GM18505 (cell line): ENCODE results near the gene TCF7L1.
"Not testable (repeated sequence)": the region's sequence is repeated elsewhere in the genome, so short reads cannot be mapped to it uniquely, and the experiment has no call there.

ENCODE experiments used
- ATAC-seq: cut with Tn5 transposase; IDR thresholded peaks from one replicate; pipeline ENCODE4 v1.9.1; 2021; ENCODE audit not compliant: unreplicated experiment
- POLR2A ChIP-seq: IDR thresholded peaks from 4 replicates; pipeline ENCODE4 v1.6.1; 2011; ENCODE audit warnings: borderline replicate concordance; ENCODE audit not compliant: insufficient read depth, insufficient read length; ENCODE audit errors: extremely low read depth

TCF7L1 gene

GRCh38 chr2:85116207-85116606 lies 17.0 kb upstream of the TCF7L1 start:
- no peak for ATAC-seq

GRCh38 chr2:85119900-85120299 lies 13.3 kb upstream of the TCF7L1 start:
- TF ChIP-seq POLR2A = no peak
- ATAC-seq = no peak

More at GRCh38 chr2:85116207-85116606, 17.0 kb upstream of the TCF7L1 start:
- TF ChIP-seq POLR2A = no peak

- no peak for TF ChIP-seq POLR2A
- ATAC-seq = no peak
Measured at GRCh38 chr2:85120363-85120762, 12.8 kb upstream of the TCF7L1 start.

- ATAC-seq = not testable (repeated sequence)
Measured at GRCh38 chr2:85126462-85126861, 6.7 kb upstream of the TCF7L1 start.

DNA sequence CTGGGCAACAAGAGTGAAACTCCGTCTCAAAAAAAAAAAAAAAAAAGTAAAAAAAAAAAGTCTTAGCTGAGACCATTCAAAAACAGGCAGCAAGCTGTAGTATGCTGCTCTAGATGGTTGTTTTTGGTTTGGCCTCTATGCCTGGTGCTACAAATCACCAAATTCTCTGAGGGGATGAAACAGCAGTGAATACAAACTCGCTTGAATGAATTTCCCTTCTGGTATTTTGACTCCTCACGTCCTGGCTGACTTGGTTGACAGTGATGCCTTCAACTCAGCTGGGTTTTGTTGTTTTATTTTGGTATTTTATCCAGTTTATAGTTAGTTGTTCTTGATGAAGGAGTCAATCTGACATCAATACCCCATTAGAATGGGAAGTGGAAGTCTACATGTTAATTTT lies 3.3 kb upstream of the TCF7L1 start:
- TF ChIP-seq POLR2A = no peak

GRCh38 chr2:85130407-85130806 lies 2.8 kb upstream of the TCF7L1 start:
- no peak for ATAC-seq
- no peak for TF ChIP-seq POLR2A

More for the DNA sequence above, 3.3 kb upstream of the TCF7L1 start:
- no peak for ATAC-seq

- TF ChIP-seq POLR2A = no peak
- ATAC-seq = no peak
Measured at GRCh38 chr2:85131116-85131515, 2.1 kb upstream of the TCF7L1 start.

DNA sequence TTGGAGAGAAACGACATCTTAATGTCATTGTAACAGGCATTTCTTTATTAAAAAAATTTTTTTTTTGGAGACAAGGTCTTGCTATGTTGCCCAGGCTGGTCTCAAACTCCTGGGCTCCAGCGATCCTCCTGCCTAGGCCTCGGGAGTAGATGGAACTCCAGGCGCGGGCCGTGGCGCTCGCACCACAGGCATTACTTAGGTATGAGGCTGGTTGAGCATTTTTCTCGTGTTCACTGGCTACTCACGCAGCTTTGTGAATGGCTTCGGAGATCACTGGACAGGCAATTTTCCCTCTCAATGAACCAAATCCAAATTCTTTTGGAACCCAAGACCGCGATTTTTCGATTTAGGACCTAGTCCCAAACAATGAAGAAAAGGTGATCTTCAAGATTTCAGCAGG lies 795 bp upstream of the TCF7L1 start:
- ATAC-seq = no peak
- TF ChIP-seq POLR2A = no peak

DNA sequence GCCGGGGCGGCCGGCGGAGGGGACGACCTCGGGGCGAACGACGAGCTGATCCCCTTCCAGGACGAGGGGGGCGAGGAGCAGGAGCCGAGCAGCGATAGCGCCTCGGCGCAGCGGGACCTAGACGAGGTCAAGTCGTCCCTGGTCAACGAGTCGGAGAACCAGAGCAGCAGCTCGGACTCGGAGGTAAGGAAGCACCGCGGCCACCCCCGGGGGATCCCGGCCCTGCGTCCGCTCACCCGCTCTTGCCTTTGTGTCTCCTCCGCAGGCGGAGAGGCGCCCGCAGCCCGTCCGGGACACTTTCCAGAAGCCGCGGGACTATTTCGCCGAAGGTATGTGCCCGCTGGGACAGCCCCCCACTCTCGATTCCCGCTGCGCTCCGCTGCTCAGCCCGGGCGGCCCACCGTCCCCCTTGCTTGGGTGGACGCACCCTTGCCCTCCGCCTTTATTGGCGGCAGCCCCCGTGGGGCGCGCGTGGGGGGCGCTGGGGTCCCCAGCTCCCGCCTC lies 611 bp downstream of the TCF7L1 start:
- no peak for ATAC-seq
- no peak for TF ChIP-seq POLR2A

DNA sequence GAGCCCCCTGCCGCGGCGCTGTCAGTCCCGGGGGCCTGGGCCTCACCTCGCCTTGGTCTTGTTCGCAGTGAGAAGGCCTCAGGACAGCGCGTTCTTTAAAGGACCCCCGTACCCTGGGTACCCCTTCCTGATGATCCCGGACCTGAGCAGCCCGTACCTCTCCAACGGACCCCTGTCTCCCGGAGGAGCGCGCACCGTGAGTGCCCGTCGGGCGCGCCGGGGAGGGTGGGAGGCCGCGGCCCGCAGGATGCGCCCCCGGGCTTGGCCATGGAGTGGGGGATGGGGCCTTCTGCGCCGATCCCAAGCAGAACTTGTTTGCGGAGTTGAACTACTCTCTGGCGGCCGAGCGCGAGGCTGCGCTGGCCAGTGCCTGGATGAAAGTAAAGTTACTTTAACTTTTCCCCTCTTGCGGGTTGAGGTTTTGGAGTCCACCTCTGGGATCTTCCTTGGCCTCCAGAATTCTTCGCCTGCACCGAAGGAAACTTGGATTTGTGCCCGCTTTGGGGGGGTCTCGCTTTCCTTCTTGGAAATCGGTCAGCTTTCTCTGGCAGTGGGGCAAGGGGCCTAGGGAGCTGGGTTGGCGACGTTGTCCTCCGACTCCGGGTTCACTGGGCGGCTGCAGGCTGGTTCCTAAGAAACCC lies 1.2 kb downstream of the TCF7L1 start:
- no peak for ATAC-seq
- TF ChIP-seq POLR2A = no peak

GRCh38 chr2:85134896-85135659 lies 1.9 kb downstream of the TCF7L1 start:
- TF ChIP-seq POLR2A = no peak
- ATAC-seq = no peak

- no peak for TF ChIP-seq POLR2A
- no peak for ATAC-seq
Measured at GRCh38 chr2:85135660-85135914, 2.4 kb downstream of the TCF7L1 start.

DNA sequence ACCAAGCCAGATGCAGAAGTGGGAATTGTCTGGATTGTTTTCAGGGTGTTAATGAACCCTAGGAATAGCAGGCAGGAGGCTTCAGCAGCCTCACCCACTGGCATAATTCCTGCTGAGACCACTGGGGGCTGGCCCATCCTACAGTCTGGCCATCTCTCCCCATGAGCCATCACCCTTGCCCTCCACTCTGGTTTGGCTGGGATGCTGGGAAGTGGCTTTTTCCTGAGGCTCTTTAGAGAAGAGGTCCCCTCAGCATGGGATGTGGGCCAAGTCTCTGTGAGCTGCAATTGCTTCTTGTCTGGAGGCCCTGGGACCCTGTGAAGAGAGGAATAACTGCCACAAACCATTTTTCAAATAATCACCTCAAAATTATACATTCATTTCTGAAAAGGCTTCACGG lies 4.0 kb downstream of the TCF7L1 start:
- no peak for TF ChIP-seq POLR2A
- no peak for ATAC-seq

DNA sequence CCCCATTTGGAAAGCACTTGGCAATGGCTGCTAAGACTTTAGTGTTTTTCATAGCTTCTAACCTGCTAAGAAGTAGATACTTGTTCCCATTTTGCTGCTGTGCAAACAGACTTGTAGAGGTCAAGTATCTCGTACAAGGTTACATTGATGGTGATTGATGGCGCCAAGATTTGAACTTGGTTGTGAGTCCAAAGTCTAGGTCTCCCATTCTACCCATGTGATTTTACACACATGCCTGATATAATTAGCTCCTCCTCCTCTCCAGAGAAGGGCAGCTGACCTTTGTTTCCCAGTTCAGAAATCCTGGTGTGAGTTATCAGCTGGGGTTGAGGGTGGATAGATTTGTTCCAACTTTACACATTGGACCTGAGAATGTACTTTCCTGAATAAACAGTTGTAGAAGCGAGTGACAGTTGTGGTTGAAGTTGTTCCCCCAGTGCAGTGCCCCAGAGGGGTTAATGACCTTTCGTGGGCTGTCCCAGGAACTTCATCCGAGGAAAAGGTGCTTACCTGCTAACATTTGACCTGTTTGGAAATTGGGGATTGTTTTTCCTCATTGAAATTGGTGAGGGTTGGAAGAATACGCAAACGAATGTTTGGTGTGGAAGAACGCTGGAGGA lies 10.4 kb downstream of the TCF7L1 start:
- TF ChIP-seq POLR2A = no peak
- ATAC-seq = no peak

DNA sequence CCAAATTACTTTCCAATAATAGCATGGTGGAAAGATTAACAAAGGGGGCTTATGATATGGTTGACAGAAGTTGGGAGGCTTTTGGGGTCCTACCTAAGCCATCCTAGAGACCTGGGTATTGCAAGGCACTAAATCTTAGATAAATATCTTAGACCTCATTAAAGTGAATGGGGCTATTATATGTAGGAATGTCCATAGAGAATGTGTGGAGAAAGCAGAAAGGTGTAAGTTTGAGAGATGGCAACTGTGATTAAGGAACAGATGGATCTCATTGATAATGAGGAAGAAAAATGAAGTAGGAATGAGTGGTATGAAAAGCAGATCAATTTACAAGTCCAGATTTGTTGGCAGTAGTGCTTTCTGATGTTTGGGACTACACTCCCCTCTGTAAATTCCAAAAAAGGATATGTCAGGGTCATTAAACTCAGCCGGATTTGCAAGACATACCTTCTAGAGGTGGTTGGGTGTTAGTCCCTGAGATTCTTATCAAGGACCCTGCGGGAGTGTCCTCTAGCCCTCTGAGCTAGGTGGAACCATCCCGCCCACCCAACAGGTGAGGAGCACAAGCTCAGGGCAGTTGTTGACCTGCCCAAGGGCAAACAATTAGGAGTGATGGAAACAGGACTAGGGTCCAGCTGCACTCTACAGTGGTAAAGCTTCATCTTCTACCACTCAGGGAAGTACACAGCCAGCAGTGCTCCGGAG lies 12.1 kb downstream of the TCF7L1 start:
- ATAC-seq = no peak
- TF ChIP-seq POLR2A = no peak
